ENCODE measurements around the gene PTGES3. TPM values are rescaled to one million over a fixed set of nuclear protein-coding genes. Genes with fewer than 3 reads are reported as not detected.
A peak's percentile ranks its signal among the peaks of the same experiment; 100 is the strongest.

The PTGES3 gene
- total RNA-seq, 4 donors from 2014 or later: 73.5 to 115 (median 104) TPM

DNA sequence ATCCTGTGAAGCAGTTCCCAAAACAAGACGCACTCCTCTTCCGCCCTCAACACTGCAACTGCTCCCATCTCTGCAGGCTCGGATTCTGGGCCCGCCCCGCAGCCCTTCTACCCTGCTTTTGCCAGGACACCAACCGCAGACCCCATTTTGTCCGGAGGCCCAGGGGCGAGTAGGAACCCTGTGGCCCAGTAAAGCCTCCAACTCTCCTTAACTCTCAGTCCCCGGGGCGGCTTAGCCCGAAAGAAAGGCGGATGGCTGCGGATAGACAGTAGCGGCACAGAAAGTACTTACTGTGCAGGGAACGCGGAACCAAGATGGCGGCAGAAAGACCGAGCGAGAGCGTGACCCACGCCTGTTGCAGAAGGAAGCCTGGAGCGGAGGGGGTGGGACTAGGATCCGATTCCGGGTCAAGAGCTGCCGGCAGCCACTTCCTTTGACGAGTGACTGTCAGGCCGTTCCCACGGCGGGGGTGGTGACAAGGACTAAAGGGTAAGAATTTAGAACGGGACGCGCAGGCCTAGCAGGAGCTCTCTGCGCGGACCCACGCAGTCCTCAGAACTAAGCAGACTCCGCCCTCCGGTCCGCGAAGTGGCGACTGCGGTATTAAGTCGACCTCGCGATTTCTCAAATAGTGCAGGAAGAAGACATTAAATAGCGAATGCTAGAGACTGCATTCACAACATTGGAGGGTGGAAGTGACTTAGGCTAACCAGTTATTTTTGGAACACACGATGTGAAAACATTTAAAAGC is 37.1 kb upstream of the PTGES3 start, which contains the start of gene NACA:
NACA (minus strand) TSS at position 328 of the 751 bp plus-strand sequence. CDS start 778 bp downstream, outside the sequence.
- H3K4me1 ChIP-seq: peaks cover 5 to 49% (median 30%) of the 10 kb centered on the region in 3 donors
- WGBS, 2 donors (ENCODE audit: low coverage in 1 of 2): 0 to 1% methylated on average over 30 to 31 of the region's 46 CpGs
- peak within 1 kb of the TSS; percentile 87 to 98 for H3K4me3 ChIP-seq
- TF ChIP-seq POLR2AphosphoS5 (IDR thresholded peaks at IDR 0.05) (peak; percentile 99), POLR2A (IDR thresholded peaks at IDR 0.05) (peak; percentile 85 to 87), EP300 (IDR thresholded peaks at IDR 0.05) (no peak)
- TF ChIP-seq, protein P1, sequence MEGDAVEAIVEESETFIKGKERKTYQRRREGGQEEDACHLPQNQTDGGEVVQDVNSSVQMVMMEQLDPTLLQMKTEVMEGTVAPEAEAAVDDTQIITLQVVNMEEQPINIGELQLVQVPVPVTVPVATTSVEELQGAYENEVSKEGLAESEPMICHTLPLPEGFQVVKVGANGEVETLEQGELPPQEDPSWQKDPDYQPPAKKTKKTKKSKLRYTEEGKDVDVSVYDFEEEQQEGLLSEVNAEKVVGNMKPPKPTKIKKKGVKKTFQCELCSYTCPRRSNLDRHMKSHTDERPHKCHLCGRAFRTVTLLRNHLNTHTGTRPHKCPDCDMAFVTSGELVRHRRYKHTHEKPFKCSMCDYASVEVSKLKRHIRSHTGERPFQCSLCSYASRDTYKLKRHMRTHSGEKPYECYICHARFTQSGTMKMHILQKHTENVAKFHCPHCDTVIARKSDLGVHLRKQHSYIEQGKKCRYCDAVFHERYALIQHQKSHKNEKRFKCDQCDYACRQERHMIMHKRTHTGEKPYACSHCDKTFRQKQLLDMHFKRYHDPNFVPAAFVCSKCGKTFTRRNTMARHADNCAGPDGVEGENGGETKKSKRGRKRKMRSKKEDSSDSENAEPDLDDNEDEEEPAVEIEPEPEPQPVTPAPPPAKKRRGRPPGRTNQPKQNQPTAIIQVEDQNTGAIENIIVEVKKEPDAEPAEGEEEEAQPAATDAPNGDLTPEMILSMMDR (IDR thresholded peaks at IDR 0.05): peak in 1 of 4 experiments; percentile 16
- peak within 1 kb of the TSS; percentile 80 to 96 (median 92) for H3K27ac ChIP-seq
- no peaks in the 10 kb centered on the region for H3K27me3 ChIP-seq
- ATAC-seq: peak; percentile 97
- peaks cover 0 to 26% of the 10 kb centered on the region in 2 donors for H3K36me3 ChIP-seq
- H3K9me3 ChIP-seq: no peaks in the 10 kb centered on the region

DNA sequence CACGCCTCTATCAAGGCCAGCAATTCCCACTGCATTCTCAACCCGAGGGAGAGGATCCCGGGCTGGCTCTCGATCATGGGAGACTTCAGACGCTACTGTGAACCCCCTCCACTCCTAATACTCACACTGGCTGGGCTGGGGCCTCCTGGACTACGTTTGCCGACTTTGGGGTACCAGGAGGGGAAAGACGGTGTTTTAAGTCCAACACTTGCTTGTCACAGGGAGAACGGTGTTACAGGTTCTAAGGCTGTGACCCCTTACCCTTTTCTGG is 36.6 kb upstream of the PTGES3 start:
- no peak for ATAC-seq
- Histone ChIP-seq H3K4me1 (peaks cover 5 to 54% (median 35%) of the 10 kb centered on the region in 3 donors), H3K9me3 (no peaks in the 10 kb centered on the region), H3K27me3 (no peaks in the 10 kb centered on the region), H3K4me3 (peak overlapping the region; percentile 87 to 98), H3K27ac (peak overlapping the region; percentile 80 to 96 (median 92)), H3K36me3 (peaks cover 0 to 26% of the 10 kb centered on the region in 2 donors)
- 3% methylated on average over 5 of the region's 9 CpGs; no CpG with 5 or more reads in 1 of the 2 donors for WGBS, 2 donors (ENCODE audit: low coverage in 1 of 2)
- TF ChIP-seq, protein P1 (IDR thresholded peaks at IDR 0.05): no peak
- TF ChIP-seq POLR2AphosphoS5 (IDR thresholded peaks at IDR 0.05) (no peak), EP300 (IDR thresholded peaks at IDR 0.05) (no peak), POLR2A (IDR thresholded peaks at IDR 0.05) (no peak)

DNA sequence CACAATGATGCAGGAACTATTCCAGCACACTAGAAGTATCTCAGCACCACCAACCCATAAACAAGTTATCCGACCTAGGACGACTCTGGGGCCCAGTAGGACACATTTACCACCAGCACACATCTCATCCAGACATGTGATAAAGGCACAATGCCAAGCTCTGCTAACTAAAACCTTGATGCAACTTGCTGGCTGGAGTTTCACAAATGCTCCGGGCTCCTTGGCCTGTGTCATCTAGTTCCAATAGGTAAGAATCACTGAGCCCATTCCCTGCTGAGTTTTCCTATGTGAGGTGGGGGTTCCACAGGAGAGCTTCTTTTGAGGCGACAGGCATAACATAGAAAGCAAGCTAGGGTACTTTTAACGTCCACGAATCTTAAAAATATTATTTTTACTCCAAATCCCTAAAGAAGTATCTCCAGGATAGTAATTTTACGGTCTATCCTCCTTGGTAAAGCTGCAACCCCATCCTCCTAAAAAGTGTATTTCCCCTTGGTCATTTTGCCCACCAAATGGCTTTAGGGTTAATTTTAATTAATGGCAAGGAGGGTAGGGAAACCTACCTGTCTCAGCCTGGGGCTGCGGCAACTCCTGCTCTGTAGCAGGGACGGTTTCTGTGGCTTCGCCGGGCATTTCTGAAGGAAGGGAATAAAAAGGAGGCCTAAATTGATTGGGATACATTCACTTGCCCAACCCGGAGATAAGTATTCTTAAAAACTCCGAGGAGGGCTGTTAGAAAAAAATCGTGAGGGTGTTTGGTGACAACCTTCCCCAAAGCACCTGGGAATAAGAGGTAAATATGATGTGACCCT is 36.0 kb upstream of the PTGES3 start:
- TF ChIP-seq, protein P1 (IDR thresholded peaks at IDR 0.05): no peak
- no peak for TF ChIP-seq EP300 (IDR thresholded peaks at IDR 0.05)
- TF ChIP-seq POLR2A (IDR thresholded peaks at IDR 0.05): no peak
- TF ChIP-seq POLR2AphosphoS5 (IDR thresholded peaks at IDR 0.05): peak; percentile 61
- H3K9me3 ChIP-seq: no peaks in the 10 kb centered on the region
- peak; percentile 24 for ATAC-seq
- WGBS, 2 donors (ENCODE audit: low coverage in 1 of 2): 1 to 2% methylated on average over 11 to 13 of the region's 14 CpGs
- H3K4me1 ChIP-seq: peaks cover 5 to 60% (median 40%) of the 10 kb centered on the region in 3 donors
- peaks cover 0 to 27% of the 10 kb centered on the region in 2 donors for H3K36me3 ChIP-seq
- H3K27ac ChIP-seq: peak overlapping the region; percentile 80 to 96 (median 92)
- H3K27me3 ChIP-seq: no peaks in the 10 kb centered on the region
- H3K4me3 ChIP-seq: peak overlapping the region; percentile 87 to 98

DNA sequence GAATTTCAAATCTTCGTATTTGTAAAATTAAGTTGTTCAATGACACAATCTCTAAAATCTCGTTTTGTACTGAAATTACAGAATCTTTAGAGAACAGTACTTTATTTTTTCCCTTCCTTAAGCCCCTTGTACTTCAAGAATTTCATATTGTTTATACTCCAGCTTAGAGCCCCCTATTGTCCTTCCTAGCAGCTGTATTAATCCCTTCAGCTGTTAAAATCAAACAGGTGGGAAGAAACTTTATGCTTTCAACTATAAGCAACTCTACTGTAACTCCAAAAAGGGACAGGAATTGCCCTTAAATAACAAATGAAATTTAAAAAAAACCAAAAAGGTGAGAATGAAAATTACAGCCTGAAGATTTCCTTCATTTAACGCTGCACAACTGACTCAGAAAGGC is 35.3 kb upstream of the PTGES3 start:
- peaks cover 0 to 35% of the 10 kb centered on the region in 2 donors for H3K36me3 ChIP-seq
- H3K4me1 ChIP-seq: peaks cover 5 to 67% (median 43%) of the 10 kb centered on the region in 3 donors
- peak overlapping the region; percentile 87 to 98 for H3K4me3 ChIP-seq
- no peak for TF ChIP-seq POLR2AphosphoS5 (IDR thresholded peaks at IDR 0.05)
- TF ChIP-seq EP300 (IDR thresholded peaks at IDR 0.05): no peak
- TF ChIP-seq POLR2A (IDR thresholded peaks at IDR 0.05): no peak
- TF ChIP-seq, protein P1 (IDR thresholded peaks at IDR 0.05): no peak
- no peaks in the 10 kb centered on the region for H3K27me3 ChIP-seq
- H3K9me3 ChIP-seq: no peaks in the 10 kb centered on the region
- H3K27ac ChIP-seq: peak overlapping the region in 3 of 4 donors; percentile 80 to 96 (median 89)
- 34 to 44% methylated on average over 3 of the region's 3 CpGs for WGBS, 2 donors (ENCODE audit: low coverage in 1 of 2)
- no peak for ATAC-seq
